ENCODE data around the gene TMEM151B. TPM values are rescaled to one million over a fixed set of nuclear protein-coding genes. Genes with fewer than 3 reads are reported as not detected.

The TMEM151B gene
- total and polyA plus RNA-seq, 9 of the 15 experiments (the other 6 are each of a cell fraction or from before 2014, with no cell fraction given), result not detected

DNA sequence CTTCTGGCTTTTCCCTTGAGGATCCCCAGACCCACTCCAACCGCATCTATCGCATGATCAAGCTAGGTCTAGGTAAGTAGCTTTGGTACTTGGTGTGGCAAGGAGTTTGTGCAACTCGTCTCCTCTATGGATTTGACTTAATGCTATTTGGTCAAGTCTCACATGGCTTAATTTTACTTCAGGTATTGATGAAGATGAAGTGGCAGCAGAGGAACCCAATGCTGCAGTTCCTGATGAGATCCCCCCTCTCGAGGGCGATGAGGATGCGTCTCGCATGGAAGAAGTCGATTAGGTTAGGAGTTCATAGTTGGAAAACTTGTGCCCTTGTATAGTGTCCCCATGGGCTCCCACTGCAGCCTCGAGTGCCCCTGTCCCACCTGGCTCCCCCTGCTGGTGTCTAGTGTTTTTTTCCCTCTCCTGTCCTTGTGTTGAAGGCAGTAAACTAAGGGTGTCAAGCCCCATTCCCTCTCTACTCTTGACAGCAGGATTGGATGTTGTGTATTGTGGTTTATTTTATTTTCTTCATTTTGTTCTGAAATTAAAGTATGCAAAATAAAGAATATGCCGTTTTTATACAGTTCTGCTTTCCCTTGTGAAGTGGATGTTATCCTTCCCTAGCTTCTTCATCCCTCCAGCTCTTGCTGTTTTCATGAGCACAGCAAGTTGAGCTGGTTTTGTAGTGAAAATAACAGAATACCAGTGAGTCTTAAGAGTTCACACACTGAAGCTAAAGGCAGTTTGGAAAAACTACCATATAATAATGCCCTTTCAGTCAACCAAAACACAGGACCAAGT is 16.7 kb upstream of the TMEM151B start (continued):
- TF ChIP-seq RAD21 (CRISPR knock-in tag; conservative IDR thresholded peaks at IDR 0.05 in 1 of 2, IDR thresholded peaks at IDR 0.05 in 1 of 2), result peak; percentile 46 to 52
- TF ChIP-seq TGIF2 (CRISPR knock-in tag; IDR thresholded peaks at IDR 0.05), result peak; percentile 39; the same call in 1 of the 2 replicates
- TF ChIP-seq SNIP1 (IDR thresholded peaks at IDR 0.05; ENCODE audit: low read depth), result no peak
- TF ChIP-seq, protein P1, sequence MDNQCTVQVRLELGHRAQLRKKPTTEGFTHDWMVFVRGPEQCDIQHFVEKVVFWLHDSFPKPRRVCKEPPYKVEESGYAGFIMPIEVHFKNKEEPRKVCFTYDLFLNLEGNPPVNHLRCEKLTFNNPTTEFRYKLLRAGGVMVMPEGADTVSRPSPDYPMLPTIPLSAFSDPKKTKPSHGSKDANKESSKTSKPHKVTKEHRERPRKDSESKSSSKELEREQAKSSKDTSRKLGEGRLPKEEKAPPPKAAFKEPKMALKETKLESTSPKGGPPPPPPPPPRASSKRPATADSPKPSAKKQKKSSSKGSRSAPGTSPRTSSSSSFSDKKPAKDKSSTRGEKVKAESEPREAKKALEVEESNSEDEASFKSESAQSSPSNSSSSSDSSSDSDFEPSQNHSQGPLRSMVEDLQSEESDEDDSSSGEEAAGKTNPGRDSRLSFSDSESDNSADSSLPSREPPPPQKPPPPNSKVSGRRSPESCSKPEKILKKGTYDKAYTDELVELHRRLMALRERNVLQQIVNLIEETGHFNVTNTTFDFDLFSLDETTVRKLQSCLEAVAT (IDR thresholded peaks at IDR 0.05), result peak in 1 of 2 experiments; percentile 43; a peak in 1 of 4 replicates
- TF ChIP-seq ZNF282 (CRISPR knock-in tag; IDR thresholded peaks at IDR 0.05), result no peak
- TF ChIP-seq, protein P2, sequence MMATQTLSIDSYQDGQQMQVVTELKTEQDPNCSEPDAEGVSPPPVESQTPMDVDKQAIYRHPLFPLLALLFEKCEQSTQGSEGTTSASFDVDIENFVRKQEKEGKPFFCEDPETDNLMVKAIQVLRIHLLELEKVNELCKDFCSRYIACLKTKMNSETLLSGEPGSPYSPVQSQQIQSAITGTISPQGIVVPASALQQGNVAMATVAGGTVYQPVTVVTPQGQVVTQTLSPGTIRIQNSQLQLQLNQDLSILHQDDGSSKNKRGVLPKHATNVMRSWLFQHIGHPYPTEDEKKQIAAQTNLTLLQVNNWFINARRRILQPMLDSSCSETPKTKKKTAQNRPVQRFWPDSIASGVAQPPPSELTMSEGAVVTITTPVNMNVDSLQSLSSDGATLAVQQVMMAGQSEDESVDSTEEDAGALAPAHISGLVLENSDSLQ (IDR thresholded peaks at IDR 0.05), result 0 out of 2 replicates have a peak, but pooled peaks have one; percentile 8
- no peak for TF ChIP-seq ZEB2 (IDR thresholded peaks at IDR 0.05)
- TF ChIP-seq NFE2 (IDR thresholded peaks at IDR 0.05; ENCODE audit: low read depth), result no peak
- no peak for TF ChIP-seq ERF (CRISPR knock-in tag; IDR thresholded peaks at IDR 0.05)
- TF ChIP-seq MAZ (CRISPR knock-in tag; conservative IDR thresholded peaks at IDR 0.05 in 1 of 2, IDR thresholded peaks at IDR 0.05 in 1 of 2), result 0 out of 4 replicates have a peak, but pooled peaks have one; percentile 12 to 49
- TF ChIP-seq ZSCAN32 (CRISPR knock-in tag; IDR thresholded peaks at IDR 0.05), result 0 out of 2 replicates have a peak, but pooled peaks have one; percentile 10

Data from K562 (cell line).